ENCODE measurements around the gene CDHR4.
"Not testable (repeated sequence)": the region's sequence is repeated elsewhere in the genome, so short reads cannot be mapped to it uniquely, and the experiment has no call there.

CDHR4 gene

GRCh38 chr3:49799761-49800160, at the start of gene CDHR4:
TSS of gene CDHR4 (minus strand) at chr3:49799873. CDS start at chr3:49799812, 61 bp downstream.
- Mint-ChIP-seq H3K27me3 (peaks cover 87% of the 10 kb centered on the region), H3K27ac (no peak within 1 kb of the TSS), H3K4me1 (peaks cover 20% of the 10 kb centered on the region), H3K4me3 (no peak within 1 kb of the TSS), H3K36me3 (no peaks in the 10 kb centered on the region), H3K9me3 (no peaks in the 10 kb centered on the region)
- CTCF ChIA-PET = interaction anchor here (1.0 to 15.9 kb wide), 2 partner anchors 14 to 37 kb away, joined by 3 to 225 read pairs; partner anchors contain the start of gene UBA7
- no peak for DNase-seq

GRCh38 chr3:49845694-49846093, 46.0 kb upstream of the CDHR4 start:
- CTCF ChIA-PET = no interaction called here
- H3K4me3 Mint-ChIP-seq = no peak overlapping the region
- H3K27ac Mint-ChIP-seq = no peak overlapping the region
- no peaks in the 10 kb centered on the region for H3K4me1 Mint-ChIP-seq
- H3K27me3 Mint-ChIP-seq = no peaks in the 10 kb centered on the region
- peaks cover 31% of the 10 kb centered on the region for H3K36me3 Mint-ChIP-seq
- DNase-seq = no peak
- H3K9me3 Mint-ChIP-seq = no peaks in the 10 kb centered on the region

GRCh38 chr3:49844464-49845183, 45.0 kb upstream of the CDHR4 start:
- CTCF ChIA-PET = interaction anchor here (1.4 kb wide), 2 partner anchors 42 to 127 kb away, joined by 3 to 4 read pairs; partner anchors contain the start of gene INKA1
- Mint-ChIP-seq H3K9me3 (no peaks in the 10 kb centered on the region), H3K4me3 (no peak overlapping the region), H3K27ac (peak overlapping the region; percentile 53), H3K4me1 (no peaks in the 10 kb centered on the region), H3K36me3 (peaks cover 31% of the 10 kb centered on the region), H3K27me3 (no peaks in the 10 kb centered on the region)
- no peak for DNase-seq

GRCh38 chr3:49842843-49843517, 43.3 kb upstream of the CDHR4 start:
- DNase-seq = no peak
- H3K27ac Mint-ChIP-seq = no peak overlapping the region
- peaks cover 33% of the 10 kb centered on the region for H3K36me3 Mint-ChIP-seq
- no peaks in the 10 kb centered on the region for H3K27me3 Mint-ChIP-seq
- CTCF ChIA-PET = interaction anchor here (12.7 kb wide), 1 partner anchor 37 kb away, joined by 225 read pairs; the partner anchor contains the start of genes CDHR4, INKA1 and UBA7
- H3K4me3 Mint-ChIP-seq = no peak overlapping the region
- no peaks in the 10 kb centered on the region for H3K9me3 Mint-ChIP-seq
- H3K4me1 Mint-ChIP-seq = no peaks in the 10 kb centered on the region

- Mint-ChIP-seq H3K9me3 (no peaks in the 10 kb centered on the region), H3K4me1 (no peaks in the 10 kb centered on the region), H3K27me3 (no peaks in the 10 kb centered on the region), H3K36me3 (peaks cover 33% of the 10 kb centered on the region), H3K27ac (no peak overlapping the region), H3K4me3 (no peak overlapping the region)
- DNase-seq = no peak
- CTCF ChIA-PET = interaction anchor here (0.6 to 12.7 kb wide), 5 partner anchors 29 to 269 kb away, joined by 3 to 225 read pairs (median 3); partner anchors contain the start of genes CDHR4, INKA1 and UBA7
Measured at GRCh38 chr3:49841806-49842205, 42.1 kb upstream of the CDHR4 start.

GRCh38 chr3:49841126-49841696, 41.5 kb upstream of the CDHR4 start:
- CTCF ChIA-PET = interaction anchor here (0.6 to 12.7 kb wide), 7 partner anchors 14 to 268 kb away, joined by 3 to 225 read pairs (median 3); partner anchors contain the start of genes CDHR4, INKA1, TRAIP and UBA7
- Mint-ChIP-seq H3K9me3 (no peaks in the 10 kb centered on the region), H3K27ac (no peak overlapping the region), H3K36me3 (peaks cover 29% of the 10 kb centered on the region), H3K4me3 (no peak overlapping the region), H3K4me1 (no peaks in the 10 kb centered on the region), H3K27me3 (no peaks in the 10 kb centered on the region)
- peak; percentile 33 for DNase-seq

GRCh38 chr3:49840388-49840787, 40.7 kb upstream of the CDHR4 start:
- no peak for DNase-seq
- CTCF ChIA-PET = interaction anchor here (0.7 to 12.7 kb wide), 8 partner anchors 9 to 138 kb away, joined by 3 to 225 read pairs (median 10); partner anchors contain the start of genes CDHR4, INKA1, TRAIP and UBA7
- Mint-ChIP-seq H3K27ac (no peak overlapping the region), H3K4me3 (no peak overlapping the region), H3K27me3 (no peaks in the 10 kb centered on the region), H3K9me3 (no peaks in the 10 kb centered on the region), H3K36me3 (peaks cover 24% of the 10 kb centered on the region), H3K4me1 (no peaks in the 10 kb centered on the region)

GRCh38 chr3:49839193-49839809, 39.6 kb upstream of the CDHR4 start:
- no peaks in the 10 kb centered on the region for H3K4me1 Mint-ChIP-seq
- no peak overlapping the region for H3K4me3 Mint-ChIP-seq
- H3K9me3 Mint-ChIP-seq = no peaks in the 10 kb centered on the region
- DNase-seq = peak; percentile 90
- CTCF ChIA-PET = interaction anchor here (0.6 to 12.7 kb wide), 28 partner anchors 9 to 299 kb away, joined by 3 to 225 read pairs (median 5); partner anchors contain the start of genes AMIGO3, CDHR4, INKA1 and TRAIP
- no peaks in the 10 kb centered on the region for H3K27me3 Mint-ChIP-seq
- H3K27ac Mint-ChIP-seq = no peak overlapping the region
- H3K36me3 Mint-ChIP-seq = peaks cover 21% of the 10 kb centered on the region

GRCh38 chr3:49831341-49831740, 31.7 kb upstream of the CDHR4 start:
- H3K9me3 Mint-ChIP-seq = no peaks in the 10 kb centered on the region
- H3K4me3 Mint-ChIP-seq = no peak overlapping the region
- H3K27ac Mint-ChIP-seq = no peak overlapping the region
- CTCF ChIA-PET = interaction anchor here (0.5 to 12.7 kb wide), 2 partner anchors 25 to 74 kb away, joined by 3 to 225 read pairs; partner anchors contain the start of genes CDHR4, INKA1 and UBA7
- H3K4me1 Mint-ChIP-seq = no peaks in the 10 kb centered on the region
- no peak for DNase-seq
- H3K36me3 Mint-ChIP-seq = peaks cover 20% of the 10 kb centered on the region
- no peaks in the 10 kb centered on the region for H3K27me3 Mint-ChIP-seq

GRCh38 chr3:49826016-49826415, 26.3 kb upstream of the CDHR4 start:
- CTCF ChIA-PET = interaction anchor here (0.6 to 1.5 kb wide), 2 partner anchors 10 to 13 kb away, joined by 3 to 5 read pairs; no protein-coding TSS in a partner anchor
- H3K27me3 Mint-ChIP-seq = no peaks in the 10 kb centered on the region
- H3K4me1 Mint-ChIP-seq = no peaks in the 10 kb centered on the region
- no peak for DNase-seq
- H3K27ac Mint-ChIP-seq = no peak overlapping the region
- peaks cover 9% of the 10 kb centered on the region for H3K36me3 Mint-ChIP-seq
- no peak overlapping the region for H3K4me3 Mint-ChIP-seq
- no peaks in the 10 kb centered on the region for H3K9me3 Mint-ChIP-seq

GRCh38 chr3:49823131-49823530, 23.5 kb upstream of the CDHR4 start:
- H3K4me1 Mint-ChIP-seq, H3K4me3 Mint-ChIP-seq, H3K27me3 Mint-ChIP-seq, H3K9me3 Mint-ChIP-seq, DNase-seq, H3K36me3 Mint-ChIP-seq, H3K27ac Mint-ChIP-seq, CTCF ChIA-PET: not testable (repeated sequence)

GRCh38 chr3:49813497-49814174, 14.0 kb upstream of the CDHR4 start, which contains the start of gene UBA7:
TSS of gene UBA7 (minus strand) at chr3:49813953. CDS start at chr3:49813787, 166 bp downstream.
- H3K4me1 Mint-ChIP-seq = peaks cover 31% of the 10 kb centered on the region
- peak within 1 kb of the TSS; percentile 99 for H3K4me3 Mint-ChIP-seq
- no peaks in the 10 kb centered on the region for H3K27me3 Mint-ChIP-seq
- peak within 1 kb of the TSS; percentile 96 for H3K27ac Mint-ChIP-seq
- DNase-seq = peak; percentile 61
- peaks cover 30% of the 10 kb centered on the region for H3K36me3 Mint-ChIP-seq
- H3K9me3 Mint-ChIP-seq = no peaks in the 10 kb centered on the region
- CTCF ChIA-PET = interaction anchor here (0.7 to 15.9 kb wide), 3 partner anchors 10 to 23 kb away, joined by 3 to 225 read pairs (median 25); partner anchors contain the start of genes CDHR4 and INKA1

- peaks cover 37% of the 10 kb centered on the region for H3K4me1 Mint-ChIP-seq
- peaks cover 36% of the 10 kb centered on the region for H3K36me3 Mint-ChIP-seq
- H3K4me3 Mint-ChIP-seq = peak overlapping the region; percentile 99
- no peak for DNase-seq
- H3K27me3 Mint-ChIP-seq = no peaks in the 10 kb centered on the region
- CTCF ChIA-PET = interaction anchor here (0.7 to 15.9 kb wide), 3 partner anchors 10 to 24 kb away, joined by 3 to 225 read pairs (median 25); partner anchors contain the start of genes CDHR4 and INKA1
- peak overlapping the region; percentile 96 for H3K27ac Mint-ChIP-seq
- no peaks in the 10 kb centered on the region for H3K9me3 Mint-ChIP-seq
Measured at GRCh38 chr3:49812916-49813496, 13.3 kb upstream of the CDHR4 start.
